HepG2 (cell line): ENCODE results near the gene IRAK3.

ENCODE experiments used
- BRCA1 ChIP-seq: sonication (generic); formaldehyde crosslinking; IDR thresholded peaks from 2 replicates; pipeline ENCODE4 v1.4.0; 2020; ENCODE audit warnings: missing genetic modification reagents
- YEATS4 ChIP-seq: sonication (generic); formaldehyde crosslinking; IDR thresholded peaks from 2 replicates; pipeline ENCODE4 v1.4.0; 2020; ENCODE audit warnings: missing genetic modification reagents, borderline replicate concordance
- TF ChIP-seq, protein P1 (sequence below): sonication (generic); formaldehyde crosslinking; IDR thresholded peaks from 2 replicates; pipeline ENCODE4 v1.5.0; 2020; ENCODE audit warnings: mild to moderate bottlenecking, missing genetic modification reagents, moderate library complexity

- TF ChIP-seq, protein P1, sequence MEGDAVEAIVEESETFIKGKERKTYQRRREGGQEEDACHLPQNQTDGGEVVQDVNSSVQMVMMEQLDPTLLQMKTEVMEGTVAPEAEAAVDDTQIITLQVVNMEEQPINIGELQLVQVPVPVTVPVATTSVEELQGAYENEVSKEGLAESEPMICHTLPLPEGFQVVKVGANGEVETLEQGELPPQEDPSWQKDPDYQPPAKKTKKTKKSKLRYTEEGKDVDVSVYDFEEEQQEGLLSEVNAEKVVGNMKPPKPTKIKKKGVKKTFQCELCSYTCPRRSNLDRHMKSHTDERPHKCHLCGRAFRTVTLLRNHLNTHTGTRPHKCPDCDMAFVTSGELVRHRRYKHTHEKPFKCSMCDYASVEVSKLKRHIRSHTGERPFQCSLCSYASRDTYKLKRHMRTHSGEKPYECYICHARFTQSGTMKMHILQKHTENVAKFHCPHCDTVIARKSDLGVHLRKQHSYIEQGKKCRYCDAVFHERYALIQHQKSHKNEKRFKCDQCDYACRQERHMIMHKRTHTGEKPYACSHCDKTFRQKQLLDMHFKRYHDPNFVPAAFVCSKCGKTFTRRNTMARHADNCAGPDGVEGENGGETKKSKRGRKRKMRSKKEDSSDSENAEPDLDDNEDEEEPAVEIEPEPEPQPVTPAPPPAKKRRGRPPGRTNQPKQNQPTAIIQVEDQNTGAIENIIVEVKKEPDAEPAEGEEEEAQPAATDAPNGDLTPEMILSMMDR (CRISPR knock-in tag), result peak; percentile 67
- no peak for TF ChIP-seq BRCA1
- peak; percentile 83 for TF ChIP-seq YEATS4 (CRISPR knock-in tag)
Observed at GRCh38 chr12:66169221-66170170, 19.5 kb upstream of the IRAK3 start, which contains the start of gene TMBIM4.
